Fibroblast of lung (primary cell): Measurements from ENCODE around the gene DDC. TPM values are rescaled to one million over a fixed set of nuclear protein-coding genes. Genes with fewer than 3 reads are reported as not detected.

ENCODE experiments used
- DNase-seq, 2 donors: peaks; one replicate each; pipeline versions ENCODE4 v3.0.0 to v3.0.0-alpha.2; 2010; ENCODE audit warnings: low read depth in 2 of 2
- H2AFZ ChIP-seq: 2 replicates; pipeline ENCODE4 v1.5.1; 2012; ENCODE audit warnings: low read length, control low read depth, inconsistent platforms
- H3K27ac ChIP-seq: 2 replicates; pipeline ENCODE4 v1.5.1; 2011; ENCODE audit warnings: low read length, control low read depth; ENCODE audit not compliant: insufficient read depth
- H3K27me3 ChIP-seq: 2 replicates; pipeline ENCODE4 v1.5.1; 2011; ENCODE audit warnings: mild to moderate bottlenecking, low read length; ENCODE audit not compliant: control insufficient read depth, insufficient read depth
- H3K36me3 ChIP-seq: 2 replicates; pipeline ENCODE4 v1.5.1; 2011; ENCODE audit warnings: low read length; ENCODE audit not compliant: control insufficient read depth, insufficient read depth
- H3K4me1 ChIP-seq: 2 replicates; pipeline ENCODE4 v1.5.1; 2011; ENCODE audit warnings: low read length; ENCODE audit not compliant: control insufficient read depth, insufficient read depth; ENCODE audit errors: extremely low read depth
- H3K4me2 ChIP-seq: 2 replicates; pipeline ENCODE4 v1.5.1; 2011; ENCODE audit warnings: low read length, control low read depth; ENCODE audit not compliant: insufficient read depth; ENCODE audit errors: extremely low read depth
- H3K4me3 ChIP-seq, 4 experiments: fragments of 200-600 bp in 1 of 4; sonication (generic) in 1 of 4; replicated peaks in 1 of 4; 2 replicates each; pipeline ENCODE4 v1.5.1; 2011 to 2016; ENCODE audit warnings: low read length in 4 of 4, low read depth in 3 of 4, mild to moderate bottlenecking in 3 of 4, control low read depth in 2 of 4, inconsistent platforms in 1 of 4, mixed read lengths in 1 of 4; ENCODE audit not compliant: insufficient read depth in 1 of 4; ENCODE audit errors: control extremely low read depth in 1 of 4
- H3K79me2 ChIP-seq: 2 replicates; pipeline ENCODE4 v1.5.1; 2012; ENCODE audit warnings: mild to moderate bottlenecking, low read length, inconsistent platforms; ENCODE audit not compliant: control insufficient read depth, insufficient read depth
- H3K9ac ChIP-seq: 2 replicates; pipeline ENCODE4 v1.5.1; 2011; ENCODE audit warnings: mild to moderate bottlenecking, low read length, control low read depth; ENCODE audit not compliant: insufficient read depth
- H3K9me3 ChIP-seq: 2 replicates; pipeline ENCODE4 v1.5.1; 2012; ENCODE audit warnings: low read depth, low read length; ENCODE audit not compliant: control insufficient read depth, insufficient read depth
- H4K20me1 ChIP-seq: 2 replicates; pipeline ENCODE4 v1.5.1; 2011; ENCODE audit warnings: low read length; ENCODE audit not compliant: control insufficient read depth, insufficient read depth; ENCODE audit errors: extremely low read depth
- EZH2 ChIP-seq: IDR thresholded peaks from 2 replicates; pipeline ENCODE4 v1.5.1; 2012; ENCODE audit warnings: low read length, control low read depth, mild to moderate bottlenecking; ENCODE audit errors: missing control alignments
- polyA plus RNA-seq, 2 donors: library from polyadenylated mRNA; depleted of rRNA in 1 of 2; stranded (reverse) in 1 of 2; unstranded in 1 of 2; fragments of >200 nt; gene quantifications; 2 replicates each; pipeline ENCODE4 v1.2.1, GENCODE V29; 2011 to 2012; ENCODE audit warnings: missing spikeins in 1 of 2
- total RNA-seq: library from RNA; depleted of rRNA; stranded (reverse); fragments of >200 nt; gene quantifications from 2 replicates; pipeline ENCODE4 v1.2.1, GENCODE V29; 2014
- TF ChIP-seq, protein P1 (sequence below), 2 donors: IDR thresholded peaks in 1 of 2; conservative IDR thresholded peaks in 1 of 2; 1 replicate in 1 of 2; 2 replicates in 1 of 2; pipeline ENCODE4 v1.5.1; 2011 to 2012; ENCODE audit warnings: low read length in 2 of 2, control low read depth in 1 of 2, inconsistent platforms in 1 of 2, low read depth in 1 of 2, mild to moderate bottlenecking in 1 of 2

Gene DDC
- total and polyA plus RNA-seq, 2 donors (not counting 1 experiment from before 2014, with no cell fraction given), result not detected

DNA sequence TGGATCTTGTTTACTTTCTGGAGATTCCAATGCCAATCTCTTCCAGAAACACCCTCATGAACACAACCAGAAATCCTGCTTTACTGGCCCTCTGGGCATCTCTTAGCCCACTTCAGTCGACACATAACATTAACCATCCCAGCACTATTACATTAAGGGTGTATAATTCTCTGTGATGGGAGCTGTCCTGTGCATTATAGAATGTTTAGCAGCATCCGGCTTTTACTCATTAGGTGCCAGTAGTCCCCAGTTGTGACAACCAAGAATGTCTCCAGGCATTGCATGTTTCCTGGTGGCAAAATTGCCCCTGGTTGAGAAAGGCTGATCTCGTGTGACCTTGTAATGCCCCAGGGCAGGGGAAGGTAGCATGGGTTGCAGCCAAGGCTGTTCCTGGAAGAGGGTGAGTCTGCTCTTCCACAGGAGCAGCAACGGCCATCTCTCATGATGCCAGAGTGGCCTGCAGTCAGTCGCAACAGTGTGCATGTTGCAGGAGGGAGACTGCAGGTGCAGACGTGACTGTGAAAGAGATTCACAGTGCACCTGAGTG, 2.6 kb upstream of the DDC start:
- no peak for DNase-seq
- no peak overlapping the region for H3K4me2 ChIP-seq
- H3K27me3 ChIP-seq, result peaks cover 7% of the 10 kb centered on the region
- H2AFZ ChIP-seq, result no peak overlapping the region
- no peak overlapping the region for H3K27ac ChIP-seq
- H4K20me1 ChIP-seq, result no peaks in the 10 kb centered on the region
- H3K9ac ChIP-seq, result no peak overlapping the region
- H3K36me3 ChIP-seq, result no peaks in the 10 kb centered on the region
- H3K4me1 ChIP-seq, result no peaks in the 10 kb centered on the region
- H3K9me3 ChIP-seq, result no peaks in the 10 kb centered on the region
- H3K4me3 ChIP-seq, result no peak overlapping the region
- H3K79me2 ChIP-seq, result no peaks in the 10 kb centered on the region
- TF ChIP-seq EZH2, result no peak
- TF ChIP-seq, protein P1, sequence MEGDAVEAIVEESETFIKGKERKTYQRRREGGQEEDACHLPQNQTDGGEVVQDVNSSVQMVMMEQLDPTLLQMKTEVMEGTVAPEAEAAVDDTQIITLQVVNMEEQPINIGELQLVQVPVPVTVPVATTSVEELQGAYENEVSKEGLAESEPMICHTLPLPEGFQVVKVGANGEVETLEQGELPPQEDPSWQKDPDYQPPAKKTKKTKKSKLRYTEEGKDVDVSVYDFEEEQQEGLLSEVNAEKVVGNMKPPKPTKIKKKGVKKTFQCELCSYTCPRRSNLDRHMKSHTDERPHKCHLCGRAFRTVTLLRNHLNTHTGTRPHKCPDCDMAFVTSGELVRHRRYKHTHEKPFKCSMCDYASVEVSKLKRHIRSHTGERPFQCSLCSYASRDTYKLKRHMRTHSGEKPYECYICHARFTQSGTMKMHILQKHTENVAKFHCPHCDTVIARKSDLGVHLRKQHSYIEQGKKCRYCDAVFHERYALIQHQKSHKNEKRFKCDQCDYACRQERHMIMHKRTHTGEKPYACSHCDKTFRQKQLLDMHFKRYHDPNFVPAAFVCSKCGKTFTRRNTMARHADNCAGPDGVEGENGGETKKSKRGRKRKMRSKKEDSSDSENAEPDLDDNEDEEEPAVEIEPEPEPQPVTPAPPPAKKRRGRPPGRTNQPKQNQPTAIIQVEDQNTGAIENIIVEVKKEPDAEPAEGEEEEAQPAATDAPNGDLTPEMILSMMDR (conservative IDR thresholded peaks at IDR 0.05 in 1 of 2, IDR thresholded peaks at IDR 0.05 in 1 of 2; ENCODE audit: low read depth in 1 of 2, low read length in 2 of 2), result no peak

DNA sequence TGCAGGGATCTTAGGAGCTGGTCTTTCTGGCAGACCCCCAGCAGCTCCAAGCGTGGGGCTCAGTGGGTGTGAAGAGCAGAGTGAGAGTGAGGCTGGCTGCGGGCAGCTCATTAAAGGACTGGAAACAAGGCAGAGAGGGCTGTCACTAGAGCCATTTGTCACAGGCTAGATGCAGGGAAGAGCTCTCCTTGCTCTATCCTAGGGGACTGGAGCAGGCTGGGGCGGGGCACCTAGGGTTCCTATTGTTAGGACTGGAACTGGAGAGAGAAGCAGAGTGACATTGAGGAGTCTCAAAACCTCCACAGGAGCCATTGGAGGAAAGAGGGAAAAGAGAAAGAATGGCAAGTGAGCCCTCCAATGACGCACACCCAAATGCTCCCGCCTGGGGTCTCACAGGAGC, 772 bp upstream of the DDC start:
- H3K27ac ChIP-seq, result no peak overlapping the region
- no peaks in the 10 kb centered on the region for H3K36me3 ChIP-seq
- TF ChIP-seq, protein P1 (conservative IDR thresholded peaks at IDR 0.05 in 1 of 2, IDR thresholded peaks at IDR 0.05 in 1 of 2; ENCODE audit: low read depth in 1 of 2, low read length in 2 of 2), result no peak
- no peak for TF ChIP-seq EZH2
- H3K9me3 ChIP-seq, result no peaks in the 10 kb centered on the region
- DNase-seq, result no peak
- H3K79me2 ChIP-seq, result no peaks in the 10 kb centered on the region
- H3K9ac ChIP-seq, result no peak overlapping the region
- H3K27me3 ChIP-seq, result peaks cover 10% of the 10 kb centered on the region
- H4K20me1 ChIP-seq, result no peaks in the 10 kb centered on the region
- no peak overlapping the region for H3K4me3 ChIP-seq
- H3K4me1 ChIP-seq, result no peaks in the 10 kb centered on the region
- no peak overlapping the region for H2AFZ ChIP-seq
- H3K4me2 ChIP-seq, result no peak overlapping the region

DNA sequence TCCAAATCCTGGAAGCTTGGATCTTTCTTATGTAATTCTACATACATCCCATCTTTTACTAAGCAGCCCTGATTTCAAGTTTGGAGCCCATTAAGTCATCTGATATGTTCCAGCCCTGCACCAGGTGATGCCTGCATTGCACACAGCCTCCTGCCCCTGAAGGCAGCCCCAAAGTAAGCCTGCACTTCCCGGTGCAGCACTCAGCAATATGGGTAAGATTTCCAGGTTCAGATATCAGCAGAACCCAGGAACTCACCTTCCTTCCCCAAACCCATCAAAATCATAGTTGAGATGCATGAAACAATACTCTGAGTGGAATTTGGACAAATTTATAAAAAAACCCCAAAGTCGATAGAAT, 333 bp upstream of the DDC start:
- Histone ChIP-seq H3K27me3 (peaks cover 10% of the 10 kb centered on the region), H3K79me2 (no peaks in the 10 kb centered on the region), H3K4me3 (no peak overlapping the region), H3K36me3 (no peaks in the 10 kb centered on the region), H2AFZ (no peak overlapping the region), H3K9ac (no peak overlapping the region), H3K9me3 (no peaks in the 10 kb centered on the region), H3K4me1 (no peaks in the 10 kb centered on the region), H4K20me1 (no peaks in the 10 kb centered on the region), H3K4me2 (no peak overlapping the region), H3K27ac (no peak overlapping the region)
- DNase-seq, result no peak
- TF ChIP-seq, protein P1 (conservative IDR thresholded peaks at IDR 0.05 in 1 of 2, IDR thresholded peaks at IDR 0.05 in 1 of 2; ENCODE audit: low read depth in 1 of 2, low read length in 2 of 2), result no peak
- TF ChIP-seq EZH2, result no peak
